Measurements from ENCODE around the gene DDX51. TPM values are rescaled to one million over a fixed set of nuclear protein-coding genes. Genes with fewer than 3 reads are reported as not detected.

The DDX51 gene
- total RNA-seq, 2 experiments from 2014 or later = 18.3 to 21.3 TPM

DNA sequence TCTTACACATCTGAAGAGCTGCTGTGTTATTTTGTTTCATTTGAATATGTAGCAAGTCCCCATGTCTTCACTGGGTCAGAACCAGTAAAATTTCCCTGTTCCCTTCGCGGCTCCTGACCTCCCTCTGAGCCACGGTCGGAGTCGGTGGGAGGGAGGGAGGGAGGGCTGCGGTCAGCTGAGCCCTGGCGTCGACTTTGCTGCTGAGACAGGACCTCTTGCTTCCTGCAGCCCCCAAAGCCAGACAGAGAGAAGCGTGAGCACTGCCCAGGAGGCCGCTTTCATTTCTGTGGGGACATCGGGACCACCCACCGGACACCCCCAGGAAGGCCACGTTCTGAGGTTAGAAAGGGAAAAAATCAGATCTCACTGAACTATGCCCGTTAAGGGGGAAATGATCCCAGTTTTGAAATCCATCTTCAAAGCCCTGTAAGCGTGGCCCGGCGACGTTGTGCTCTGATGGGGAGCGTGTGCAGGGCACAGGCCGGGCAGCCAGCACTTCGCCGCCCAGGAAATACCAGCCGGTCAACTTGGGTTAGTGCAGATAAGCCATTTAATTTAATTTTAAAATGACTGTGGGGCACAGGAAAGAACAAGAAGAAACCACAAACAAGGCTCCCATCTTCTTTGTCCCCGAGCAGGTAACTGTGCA lies 42.2 kb upstream of the DDX51 start:
- CTCF ChIA-PET = interaction anchor here (1.3 kb wide), 1 partner anchor 33 kb away, joined by 4 read pairs; no protein-coding TSS in a partner anchor
- no peak for DNase-seq
- H3K27ac Mint-ChIP-seq = peak overlapping the region; percentile 90
- peaks cover 14% of the 10 kb centered on the region for H3K9me3 Mint-ChIP-seq
- peaks cover 2% of the 10 kb centered on the region for H3K36me3 Mint-ChIP-seq
- H3K27me3 Mint-ChIP-seq = no peaks in the 10 kb centered on the region
- peaks cover 40% of the 10 kb centered on the region for H3K4me1 Mint-ChIP-seq (ENCODE audit: low read depth)
- intact Hi-C loops (cut with micrococcal nuclease) = loop anchor here (5.0 kb wide), 2 partner anchors 34 to 301 kb away; no protein-coding TSS in a partner anchor
- POLR2A ChIA-PET = no interaction called here
- H3K4me3 Mint-ChIP-seq = peak overlapping the region; percentile 78

DNA sequence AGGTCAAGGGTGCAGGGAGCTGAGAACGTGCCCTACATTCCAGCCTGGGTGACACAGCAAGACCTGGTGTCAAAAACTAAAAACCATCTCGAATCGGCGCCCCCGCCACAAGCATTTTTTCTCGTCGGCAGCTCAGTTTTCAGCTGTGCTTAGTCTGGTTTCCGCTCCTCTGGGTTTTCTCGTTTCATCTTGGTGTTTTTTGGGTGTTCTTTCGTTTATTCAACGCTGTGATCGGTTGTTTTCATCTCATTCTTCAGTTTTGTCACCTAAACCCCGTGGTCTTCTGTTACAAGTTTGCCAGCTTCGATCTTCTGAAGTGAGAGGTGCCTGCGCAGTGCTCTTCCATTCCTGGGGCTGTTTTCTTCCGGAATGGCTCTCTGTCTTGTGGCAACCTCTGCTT lies 41.6 kb upstream of the DDX51 start:
- Mint-ChIP-seq H3K27me3 (no peaks in the 10 kb centered on the region), H3K4me3 (peak overlapping the region; percentile 78), H3K9me3 (peaks cover 14% of the 10 kb centered on the region), H3K4me1 (ENCODE audit: low read depth) (peaks cover 35% of the 10 kb centered on the region), H3K27ac (peak overlapping the region; percentile 90), H3K36me3 (peaks cover 2% of the 10 kb centered on the region)
- POLR2A ChIA-PET = interaction anchor here (0.7 kb wide), 1 partner anchor 24 kb away, joined by 3 read pairs; no protein-coding TSS in a partner anchor
- intact Hi-C loops (cut with micrococcal nuclease) = loop anchor here (5.0 kb wide), 2 partner anchors 33 to 302 kb away; no protein-coding TSS in a partner anchor
- DNase-seq = peak; percentile 41
- CTCF ChIA-PET = interaction anchor here (0.8 kb wide), 1 partner anchor 32 kb away, joined by 5 read pairs; no protein-coding TSS in a partner anchor

DNA sequence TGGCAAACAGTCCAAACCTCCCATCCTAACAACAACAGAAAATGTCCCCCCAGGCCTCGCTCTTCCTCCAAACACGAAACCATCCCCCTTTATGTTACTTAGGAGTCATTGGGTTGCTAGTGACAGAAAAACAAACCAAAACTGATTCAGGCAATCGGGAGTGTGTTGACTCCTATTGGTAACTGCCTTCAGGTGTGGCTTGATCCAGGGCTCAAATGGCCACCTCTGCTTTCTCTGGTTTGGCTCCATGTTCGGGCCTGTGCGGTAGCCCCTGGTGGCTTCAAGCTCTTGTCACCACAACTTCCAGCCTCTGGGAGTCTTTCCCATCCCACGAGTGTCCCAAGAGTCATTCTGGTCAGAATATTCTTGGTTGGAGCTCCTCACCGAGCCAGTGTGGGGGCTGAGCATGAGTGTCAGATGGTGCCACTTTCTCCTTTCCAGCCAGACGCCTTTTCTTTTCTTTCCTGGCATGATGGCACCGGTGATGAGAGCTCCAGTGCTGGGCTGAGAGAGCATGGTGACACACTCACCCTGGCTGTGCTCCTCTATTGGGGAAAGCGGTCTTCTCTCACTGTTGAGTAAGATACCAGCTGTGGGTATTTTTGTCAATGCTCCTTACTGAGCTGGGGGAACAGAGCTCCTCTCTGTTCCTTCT lies 38.7 kb upstream of the DDX51 start:
- CTCF ChIA-PET = interaction anchor here (0.8 to 1.1 kb wide), 2 partner anchors 29 to 432 kb away, joined by 3 read pairs; no protein-coding TSS in a partner anchor
- H3K27ac Mint-ChIP-seq = no peak overlapping the region
- DNase-seq = no peak
- H3K27me3 Mint-ChIP-seq = no peaks in the 10 kb centered on the region
- intact Hi-C loops (cut with micrococcal nuclease) = no loop called here
- H3K4me3 Mint-ChIP-seq = no peak overlapping the region
- peaks cover 13% of the 10 kb centered on the region for H3K9me3 Mint-ChIP-seq
- H3K4me1 Mint-ChIP-seq (ENCODE audit: low read depth) = peaks cover 38% of the 10 kb centered on the region
- POLR2A ChIA-PET = no interaction called here
- peaks cover 2% of the 10 kb centered on the region for H3K36me3 Mint-ChIP-seq

DNA sequence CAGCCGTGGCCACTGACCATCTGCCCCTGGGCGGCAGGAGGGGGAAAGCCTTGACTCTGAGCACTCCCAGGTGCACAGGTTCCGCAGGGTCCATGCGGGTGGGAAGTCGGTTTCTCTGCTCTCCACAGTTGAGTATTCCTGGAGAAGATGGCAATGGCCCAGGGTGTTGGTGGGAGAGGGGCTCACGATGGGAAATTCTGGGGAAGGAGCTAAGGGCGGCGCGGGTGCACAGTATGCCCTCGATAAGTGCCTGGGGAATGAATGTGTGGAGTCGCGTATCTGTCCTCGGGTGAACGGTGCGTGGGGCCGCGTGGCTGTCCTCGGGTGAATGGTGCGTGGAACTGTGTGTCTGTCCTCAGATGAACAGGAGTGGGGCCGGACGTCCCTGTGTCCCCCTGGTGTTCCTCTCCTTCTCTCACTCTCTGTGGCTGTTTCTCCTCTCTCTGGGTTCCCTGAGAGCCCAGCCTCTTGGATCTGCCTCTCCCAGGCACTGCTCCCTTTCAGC lies 38.1 kb upstream of the DDX51 start:
- Mint-ChIP-seq H3K27me3 (no peaks in the 10 kb centered on the region), H3K4me3 (no peak overlapping the region), H3K4me1 (ENCODE audit: low read depth) (peaks cover 34% of the 10 kb centered on the region), H3K27ac (no peak overlapping the region), H3K36me3 (peaks cover 2% of the 10 kb centered on the region), H3K9me3 (peaks cover 12% of the 10 kb centered on the region)
- intact Hi-C loops (cut with micrococcal nuclease) = no loop called here
- DNase-seq = no peak
- ChIA-PET CTCF (interaction anchor here (0.8 to 1.1 kb wide), 2 partner anchors 28 to 433 kb away, joined by 3 read pairs; no protein-coding TSS in a partner anchor), POLR2A (no interaction called here)

DNA sequence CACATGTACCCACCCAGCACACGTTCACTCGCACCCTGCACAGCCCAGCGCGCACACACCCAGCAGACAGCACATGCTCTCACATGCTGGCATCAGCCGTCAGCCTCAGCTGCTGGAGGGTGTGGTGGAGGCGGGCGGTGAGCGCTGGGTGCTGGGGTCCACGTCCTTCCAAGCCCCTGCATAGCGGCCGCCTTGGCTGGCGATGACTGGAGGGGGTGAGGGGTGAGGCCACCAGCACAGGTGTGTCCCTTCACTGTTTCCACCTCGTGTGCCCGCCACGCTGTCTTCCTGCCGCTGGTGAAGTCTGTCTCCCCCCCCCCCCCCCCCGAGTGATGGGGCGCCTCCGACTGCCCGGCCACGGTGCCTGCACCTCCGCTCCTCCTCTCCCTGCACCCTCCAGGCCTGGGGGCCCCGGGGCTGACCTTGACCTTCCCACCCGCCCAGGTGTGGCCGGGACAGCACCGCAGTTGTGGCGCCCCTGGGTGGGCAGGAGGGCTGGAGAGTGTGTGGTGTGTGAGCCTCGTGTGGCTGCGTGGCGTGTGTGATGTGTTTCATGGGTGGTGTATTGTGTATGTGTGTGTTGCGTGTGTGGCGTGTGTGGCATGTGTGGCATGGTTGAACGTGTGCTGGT lies 37.6 kb upstream of the DDX51 start:
- intact Hi-C loops (cut with micrococcal nuclease) = no loop called here
- POLR2A ChIA-PET = no interaction called here
- Mint-ChIP-seq H3K4me3 (no peak overlapping the region), H3K27ac (no peak overlapping the region), H3K27me3 (peaks cover 1% of the 10 kb centered on the region), H3K4me1 (ENCODE audit: low read depth) (peaks cover 29% of the 10 kb centered on the region), H3K9me3 (peaks cover 12% of the 10 kb centered on the region), H3K36me3 (peaks cover 2% of the 10 kb centered on the region)
- CTCF ChIA-PET = interaction anchor here (1.1 kb wide), 1 partner anchor 28 kb away, joined by 3 read pairs; no protein-coding TSS in a partner anchor
- DNase-seq = no peak

DNA sequence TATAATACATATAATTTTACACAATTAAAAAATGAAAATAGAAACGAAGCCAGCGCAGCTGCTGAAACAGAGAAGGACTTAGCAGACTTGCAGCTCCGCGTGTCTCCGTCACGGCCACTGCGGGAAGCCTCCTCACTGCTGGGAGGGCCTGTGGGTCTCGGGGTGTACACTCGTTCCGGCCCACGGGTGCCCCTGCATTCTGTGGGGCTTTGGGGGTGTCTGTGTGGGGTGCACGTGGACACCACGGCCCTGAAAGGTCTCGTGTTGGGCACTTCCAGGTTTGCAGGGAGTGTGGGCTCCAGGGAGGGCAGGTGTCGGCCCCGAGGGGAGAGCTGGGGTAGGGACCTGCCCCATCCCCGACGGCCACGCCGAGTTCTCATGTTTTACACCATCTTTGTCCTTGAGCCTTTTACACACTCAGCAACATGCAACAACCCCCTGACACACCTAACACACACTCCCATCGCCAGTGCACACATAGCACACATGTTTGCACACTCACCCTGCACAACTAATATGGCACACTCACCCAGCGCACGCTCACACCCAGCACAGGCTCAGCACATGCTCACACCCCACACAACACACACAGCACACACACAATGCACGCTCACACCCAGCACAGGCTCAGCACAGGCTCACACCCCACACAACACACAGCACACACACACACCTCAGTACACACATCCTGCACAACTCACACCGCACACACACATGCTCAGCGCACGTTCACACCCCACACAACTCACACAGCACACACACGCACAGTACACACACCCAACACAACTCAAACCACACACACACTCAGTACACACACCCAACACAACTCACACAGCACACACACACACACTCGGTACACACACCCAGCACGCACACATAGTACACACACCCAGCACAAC lies 36.8 kb upstream of the DDX51 start:
- CTCF ChIA-PET = no interaction called here
- Mint-ChIP-seq H3K4me3 (no peak overlapping the region), H3K27me3 (peaks cover 1% of the 10 kb centered on the region), H3K27ac (no peak overlapping the region), H3K9me3 (peaks cover 12% of the 10 kb centered on the region), H3K36me3 (peaks cover 2% of the 10 kb centered on the region), H3K4me1 (ENCODE audit: low read depth) (peaks cover 23% of the 10 kb centered on the region)
- no peak for DNase-seq
- intact Hi-C loops (cut with micrococcal nuclease) = no loop called here
- POLR2A ChIA-PET = no interaction called here

DNA sequence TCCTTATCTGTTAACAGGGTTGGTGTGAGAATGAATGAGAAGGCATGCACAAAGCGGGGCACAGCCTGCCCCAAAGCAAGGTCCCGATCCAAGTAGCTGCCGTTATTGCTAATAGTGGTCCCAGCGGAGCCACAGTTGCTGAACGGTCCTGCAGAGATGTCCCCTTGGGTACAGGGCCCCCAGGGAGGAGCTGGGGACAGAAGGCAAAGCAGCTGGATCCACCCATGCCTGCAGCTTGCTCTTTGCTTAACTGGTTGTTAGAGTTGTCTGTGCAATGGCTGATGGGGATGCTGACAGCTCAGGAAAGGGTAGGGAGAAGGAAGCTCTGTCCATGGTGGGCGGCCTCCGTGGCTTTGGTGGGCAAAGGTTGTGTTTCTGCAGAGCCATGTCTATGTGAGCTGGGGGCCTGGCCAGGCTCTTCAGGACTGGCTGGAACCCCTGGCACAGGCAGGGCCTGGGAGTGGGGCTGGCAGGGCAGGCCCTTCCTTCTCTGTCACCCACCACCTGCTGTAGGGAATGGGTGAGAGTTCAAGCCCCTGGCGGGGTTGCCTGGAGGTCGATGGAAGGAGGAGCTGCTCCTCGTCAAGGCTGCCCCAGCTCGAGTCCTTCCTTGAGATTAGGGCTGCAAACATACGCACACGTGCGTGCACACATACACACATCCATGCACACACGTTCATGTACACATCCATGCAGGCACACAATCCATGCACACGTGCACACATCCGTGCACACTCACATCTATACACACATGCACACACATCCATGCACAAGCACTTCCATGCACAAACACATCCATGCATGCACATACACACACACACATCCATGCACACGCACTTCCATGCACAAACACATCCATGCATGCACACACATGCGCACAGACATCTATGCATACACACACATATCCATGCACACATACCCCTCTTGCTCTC lies 35.6 kb upstream of the DDX51 start:
- Mint-ChIP-seq H3K4me3 (no peak overlapping the region), H3K9me3 (peaks cover 7% of the 10 kb centered on the region), H3K4me1 (ENCODE audit: low read depth) (peaks cover 17% of the 10 kb centered on the region), H3K27ac (no peak overlapping the region), H3K36me3 (no peaks in the 10 kb centered on the region), H3K27me3 (peaks cover 1% of the 10 kb centered on the region)
- ChIA-PET POLR2A (interaction anchor here (1.9 kb wide), 1 partner anchor 10 kb away, joined by 5 read pairs; no protein-coding TSS in a partner anchor), CTCF (interaction anchor here (0.5 to 1.5 kb wide), 4 partner anchors 9 to 39 kb away, joined by 3 to 7 read pairs (median 4); no protein-coding TSS in a partner anchor)
- intact Hi-C loops (cut with micrococcal nuclease) = no loop called here
- DNase-seq = no peak

DNA sequence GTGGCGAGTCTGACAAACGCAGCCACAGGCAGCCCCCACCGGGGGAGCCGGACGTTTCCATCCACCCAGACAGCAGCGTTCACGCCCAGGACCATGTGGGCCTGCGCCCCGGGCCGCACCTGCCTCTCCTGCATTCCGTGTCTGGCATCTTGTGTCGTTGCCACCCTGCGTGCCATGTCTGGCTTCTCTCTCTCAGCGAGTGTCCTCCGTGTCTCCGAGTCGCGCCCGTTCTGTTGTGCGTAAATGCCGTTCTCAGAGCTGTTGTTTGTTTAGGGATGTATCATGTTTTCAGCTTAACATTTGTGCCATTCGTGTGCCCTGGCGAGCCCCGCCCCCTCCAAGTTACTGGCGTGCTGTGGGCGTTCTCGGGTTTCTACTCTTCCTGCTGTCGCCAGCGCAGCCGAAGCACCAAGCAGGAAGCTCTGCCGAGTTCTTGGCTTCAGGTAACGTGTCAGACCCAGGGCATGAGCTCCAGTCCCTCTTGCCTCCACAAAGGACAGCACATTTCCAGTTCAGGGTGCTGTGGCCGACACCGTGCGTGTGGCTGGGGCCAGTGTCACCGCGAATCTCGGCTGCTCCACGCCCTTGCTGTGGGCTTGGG lies 34.8 kb upstream of the DDX51 start:
- Mint-ChIP-seq H3K36me3 (no peaks in the 10 kb centered on the region), H3K4me3 (peak overlapping the region; percentile 62), H3K4me1 (ENCODE audit: low read depth) (peaks cover 21% of the 10 kb centered on the region), H3K9me3 (peaks cover 7% of the 10 kb centered on the region), H3K27ac (peak overlapping the region; percentile 7), H3K27me3 (peaks cover 1% of the 10 kb centered on the region)
- POLR2A ChIA-PET = interaction anchor here (1.9 kb wide), 1 partner anchor 10 kb away, joined by 5 read pairs; no protein-coding TSS in a partner anchor
- CTCF ChIA-PET = interaction anchor here (0.5 to 1.5 kb wide), 4 partner anchors 10 to 40 kb away, joined by 3 to 7 read pairs (median 4); no protein-coding TSS in a partner anchor
- intact Hi-C loops (cut with micrococcal nuclease) = no loop called here
- peak; percentile 71 for DNase-seq

DNA sequence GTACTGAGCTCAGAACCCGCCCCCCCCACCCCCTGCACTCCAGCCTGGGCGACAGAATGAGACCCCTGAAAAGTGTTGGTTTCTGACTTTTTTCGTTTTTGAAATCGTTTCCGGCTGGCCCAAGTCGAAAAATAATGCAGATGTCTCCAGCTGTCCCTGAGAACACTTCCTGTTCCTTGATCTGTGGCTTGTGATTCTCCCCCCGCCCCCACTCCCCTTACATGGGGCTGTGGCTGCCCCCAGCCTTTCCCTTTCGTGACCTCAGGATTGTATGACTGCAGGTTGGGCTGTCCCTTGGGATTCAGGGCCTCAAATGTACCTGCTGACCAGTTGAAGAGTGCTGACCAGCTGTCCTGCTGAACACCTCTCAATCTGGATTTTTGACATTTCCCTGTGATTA lies 34.2 kb upstream of the DDX51 start:
- H3K27me3 Mint-ChIP-seq = peaks cover 1% of the 10 kb centered on the region
- intact Hi-C loops (cut with micrococcal nuclease) = no loop called here
- H3K27ac Mint-ChIP-seq = no peak overlapping the region
- peak overlapping the region; percentile 62 for H3K4me3 Mint-ChIP-seq
- H3K36me3 Mint-ChIP-seq = no peaks in the 10 kb centered on the region
- DNase-seq = no peak
- POLR2A ChIA-PET = interaction anchor here (1.9 kb wide), 1 partner anchor 11 kb away, joined by 5 read pairs; no protein-coding TSS in a partner anchor
- H3K4me1 Mint-ChIP-seq (ENCODE audit: low read depth) = peaks cover 24% of the 10 kb centered on the region
- CTCF ChIA-PET = interaction anchor here (1.1 to 1.5 kb wide), 3 partner anchors 11 to 41 kb away, joined by 3 to 7 read pairs (median 3); no protein-coding TSS in a partner anchor
- H3K9me3 Mint-ChIP-seq = peaks cover 7% of the 10 kb centered on the region

DNA sequence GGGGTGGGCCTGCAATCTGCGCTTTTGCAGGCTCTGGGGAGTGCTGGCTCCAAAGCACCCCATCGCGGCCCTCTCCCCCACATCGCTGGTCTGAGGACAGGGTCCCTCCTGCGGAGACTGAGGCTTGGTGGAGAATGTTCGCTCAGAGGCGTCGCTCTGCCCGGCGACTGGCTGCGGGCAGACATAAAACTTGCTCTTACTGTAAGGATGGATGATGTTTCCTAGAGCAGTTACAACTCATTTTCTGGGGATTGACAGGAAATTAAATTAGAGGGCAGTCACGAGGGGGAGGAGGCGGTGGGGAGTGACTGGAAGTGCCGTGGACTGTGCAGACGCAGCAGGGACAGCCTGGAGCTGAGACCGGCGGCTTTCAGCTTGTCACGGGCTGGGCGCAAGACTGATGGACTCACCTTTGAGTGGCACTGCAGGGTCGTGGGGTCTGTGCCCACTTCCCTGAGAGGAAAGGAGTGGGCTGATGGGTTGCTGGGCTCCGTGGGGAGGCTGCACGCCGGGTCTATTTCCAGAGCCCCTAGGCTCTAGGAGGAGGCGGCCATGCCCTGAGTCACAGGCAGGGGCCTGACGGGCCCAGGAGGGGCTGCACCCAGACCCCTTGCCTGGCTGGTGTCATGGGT lies 32.9 kb upstream of the DDX51 start:
- peaks cover 30% of the 10 kb centered on the region for H3K4me1 Mint-ChIP-seq (ENCODE audit: low read depth)
- no peaks in the 10 kb centered on the region for H3K36me3 Mint-ChIP-seq
- no peak overlapping the region for H3K4me3 Mint-ChIP-seq
- POLR2A ChIA-PET = interaction anchor here (1.6 kb wide), 1 partner anchor 12 kb away, joined by 4 read pairs; no protein-coding TSS in a partner anchor
- intact Hi-C loops (cut with micrococcal nuclease) = no loop called here
- H3K27me3 Mint-ChIP-seq = peaks cover 4% of the 10 kb centered on the region
- DNase-seq = no peak
- no peak overlapping the region for H3K27ac Mint-ChIP-seq
- CTCF ChIA-PET = no interaction called here
- no peaks in the 10 kb centered on the region for H3K9me3 Mint-ChIP-seq
